Measurements from ENCODE around the gene MGAT5B.

DNA sequence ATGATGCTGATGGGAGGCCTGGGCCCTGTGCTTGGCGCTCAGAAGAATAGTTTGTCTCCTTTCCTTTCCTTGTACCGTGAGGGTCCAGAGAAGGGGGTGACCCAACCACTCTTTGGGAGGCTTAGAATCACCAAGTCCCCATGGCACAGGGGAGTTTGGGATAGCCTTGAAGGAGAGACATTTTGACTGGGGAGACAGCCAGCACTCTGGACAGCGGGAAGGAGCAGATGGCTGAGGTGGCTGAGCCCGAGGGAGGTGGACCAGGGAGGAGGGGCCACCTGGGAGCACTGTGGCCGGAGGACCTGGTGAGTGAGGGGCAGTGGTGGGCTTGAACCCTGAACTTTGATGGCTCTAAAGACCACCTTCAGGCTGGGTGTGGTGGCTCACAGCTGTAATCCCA lies 18.2 kb downstream of the MGAT5B start:
- TF ChIP-seq, protein P1, sequence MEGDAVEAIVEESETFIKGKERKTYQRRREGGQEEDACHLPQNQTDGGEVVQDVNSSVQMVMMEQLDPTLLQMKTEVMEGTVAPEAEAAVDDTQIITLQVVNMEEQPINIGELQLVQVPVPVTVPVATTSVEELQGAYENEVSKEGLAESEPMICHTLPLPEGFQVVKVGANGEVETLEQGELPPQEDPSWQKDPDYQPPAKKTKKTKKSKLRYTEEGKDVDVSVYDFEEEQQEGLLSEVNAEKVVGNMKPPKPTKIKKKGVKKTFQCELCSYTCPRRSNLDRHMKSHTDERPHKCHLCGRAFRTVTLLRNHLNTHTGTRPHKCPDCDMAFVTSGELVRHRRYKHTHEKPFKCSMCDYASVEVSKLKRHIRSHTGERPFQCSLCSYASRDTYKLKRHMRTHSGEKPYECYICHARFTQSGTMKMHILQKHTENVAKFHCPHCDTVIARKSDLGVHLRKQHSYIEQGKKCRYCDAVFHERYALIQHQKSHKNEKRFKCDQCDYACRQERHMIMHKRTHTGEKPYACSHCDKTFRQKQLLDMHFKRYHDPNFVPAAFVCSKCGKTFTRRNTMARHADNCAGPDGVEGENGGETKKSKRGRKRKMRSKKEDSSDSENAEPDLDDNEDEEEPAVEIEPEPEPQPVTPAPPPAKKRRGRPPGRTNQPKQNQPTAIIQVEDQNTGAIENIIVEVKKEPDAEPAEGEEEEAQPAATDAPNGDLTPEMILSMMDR (CRISPR knock-in tag; IDR thresholded peaks at IDR 0.05) = no peak
- no peak for TF ChIP-seq TAF1 (CRISPR knock-in tag; IDR thresholded peaks at IDR 0.05)
- no peak for TF ChIP-seq POLR2A (IDR thresholded peaks at IDR 0.05; ENCODE audit: insufficient read depth in 1 of 2, low read depth in 2 of 2, low read length in 2 of 2)
- TF ChIP-seq TCF12 (IDR thresholded peaks at IDR 0.05) = no peak
- no peak for TF ChIP-seq TCF12 (CRISPR knock-in tag; IDR thresholded peaks at IDR 0.05)

All from HepG2 (cell line).